Dendritic cell treated with granulocyte-macrophage colony-stimulating factor and Interleukin-4, amounts not matched to agents 40 ng/mL and 50 ng/mL, for 4 days (primary cell): ENCODE data around the gene KLHL6.
"Not testable (repeated sequence)": the region's sequence is repeated elsewhere in the genome, so short reads cannot be mapped to it uniquely, and the experiment has no call there.

Experiments
- H3K27ac Mint-ChIP-seq: one replicate; pipeline ENCODE4 v1.8.0; 2022; ENCODE audit warnings: mild to moderate bottlenecking, mixed read lengths
- H3K27me3 Mint-ChIP-seq: one replicate; pipeline ENCODE4 v1.8.0; 2022; ENCODE audit warnings: mild to moderate bottlenecking, mixed read lengths
- H3K36me3 Mint-ChIP-seq: one replicate; pipeline ENCODE4 v1.8.0; 2022; ENCODE audit warnings: low read depth, mixed read lengths
- H3K4me1 Mint-ChIP-seq: one replicate; pipeline ENCODE4 v1.8.0; 2022; ENCODE audit warnings: low read depth, mixed read lengths
- H3K4me3 Mint-ChIP-seq: one replicate; pipeline ENCODE4 v1.8.0; 2022; ENCODE audit warnings: mild to moderate bottlenecking, moderate library complexity, mixed read lengths
- H3K9me3 Mint-ChIP-seq: one replicate; pipeline ENCODE4 v1.8.0; 2022; ENCODE audit warnings: mixed read lengths
- intact Hi-C: fragments of 100-400 bp; cut with micrococcal nuclease; formaldehyde crosslinking; loops from one replicate; pipeline ENCODE4 v1.15.0; 2022

Gene KLHL6

GRCh38 chr3:183579967-183580900, 24.7 kb upstream of the KLHL6 start:
- Mint-ChIP-seq H3K36me3 (no peaks in the 10 kb centered on the region), H3K4me1 (peaks cover 9% of the 10 kb centered on the region), H3K4me3 (no peak overlapping the region), H3K9me3 (no peaks in the 10 kb centered on the region), H3K27me3 (peaks cover 14% of the 10 kb centered on the region), H3K27ac (no peak overlapping the region)
- intact Hi-C loops: no loop called here

- Mint-ChIP-seq H3K36me3 (no peaks in the 10 kb centered on the region), H3K4me3 (no peak overlapping the region), H3K27ac (no peak overlapping the region), H3K4me1 (peaks cover 9% of the 10 kb centered on the region), H3K9me3 (no peaks in the 10 kb centered on the region), H3K27me3 (peaks cover 14% of the 10 kb centered on the region)
- intact Hi-C loops: no loop called here
These were observed 22.7 kb upstream of the KLHL6 start for GRCh38 chr3:183578179-183578578.

GRCh38 chr3:183577346-183577745, 21.8 kb upstream of the KLHL6 start:
- no peaks in the 10 kb centered on the region for H3K9me3 Mint-ChIP-seq
- H3K36me3 Mint-ChIP-seq: no peaks in the 10 kb centered on the region
- no peak overlapping the region for H3K27ac Mint-ChIP-seq
- H3K4me1 Mint-ChIP-seq: peaks cover 9% of the 10 kb centered on the region
- intact Hi-C loops: no loop called here
- no peak overlapping the region for H3K4me3 Mint-ChIP-seq
- H3K27me3 Mint-ChIP-seq: peaks cover 14% of the 10 kb centered on the region

GRCh38 chr3:183576487-183577107, 21.1 kb upstream of the KLHL6 start:
- intact Hi-C loops: no loop called here
- peaks cover 9% of the 10 kb centered on the region for H3K4me1 Mint-ChIP-seq

GRCh38 chr3:183572935-183573334, 17.4 kb upstream of the KLHL6 start:
- no peaks in the 10 kb centered on the region for H3K36me3 Mint-ChIP-seq
- H3K27ac Mint-ChIP-seq: no peak overlapping the region
- intact Hi-C loops: no loop called here
- peaks cover 9% of the 10 kb centered on the region for H3K27me3 Mint-ChIP-seq
- H3K4me3 Mint-ChIP-seq: no peak overlapping the region
- H3K4me1 Mint-ChIP-seq: peaks cover 11% of the 10 kb centered on the region
- H3K9me3 Mint-ChIP-seq: no peaks in the 10 kb centered on the region

More at GRCh38 chr3:183576487-183577107, 21.1 kb upstream of the KLHL6 start:
- H3K36me3 Mint-ChIP-seq: no peaks in the 10 kb centered on the region
- no peak overlapping the region for H3K27ac Mint-ChIP-seq
- no peak overlapping the region for H3K4me3 Mint-ChIP-seq
- peaks cover 14% of the 10 kb centered on the region for H3K27me3 Mint-ChIP-seq
- no peaks in the 10 kb centered on the region for H3K9me3 Mint-ChIP-seq

- H3K27ac Mint-ChIP-seq, H3K36me3 Mint-ChIP-seq, H3K4me3 Mint-ChIP-seq, intact Hi-C loops, H3K9me3 Mint-ChIP-seq, H3K27me3 Mint-ChIP-seq, H3K4me1 Mint-ChIP-seq: not testable (repeated sequence)
These were observed 14.7 kb upstream of the KLHL6 start for GRCh38 chr3:183570191-183570590.

GRCh38 chr3:183566880-183567279, 11.4 kb upstream of the KLHL6 start:
- no peak overlapping the region for H3K27ac Mint-ChIP-seq
- H3K4me3 Mint-ChIP-seq: no peak overlapping the region
- no peaks in the 10 kb centered on the region for H3K9me3 Mint-ChIP-seq
- intact Hi-C loops: no loop called here
- H3K36me3 Mint-ChIP-seq: no peaks in the 10 kb centered on the region
- H3K4me1 Mint-ChIP-seq: peaks cover 36% of the 10 kb centered on the region
- H3K27me3 Mint-ChIP-seq: no peaks in the 10 kb centered on the region

GRCh38 chr3:183564046-183564445, 8.5 kb upstream of the KLHL6 start:
- Mint-ChIP-seq H3K27ac (peak overlapping the region; percentile 34), H3K4me1 (peaks cover 32% of the 10 kb centered on the region), H3K36me3 (no peaks in the 10 kb centered on the region), H3K4me3 (no peak overlapping the region), H3K27me3 (no peaks in the 10 kb centered on the region), H3K9me3 (no peaks in the 10 kb centered on the region)
- intact Hi-C loops: no loop called here

- Mint-ChIP-seq H3K4me3 (no peak overlapping the region), H3K27ac (no peak overlapping the region), H3K27me3 (no peaks in the 10 kb centered on the region), H3K4me1 (peaks cover 32% of the 10 kb centered on the region), H3K9me3 (no peaks in the 10 kb centered on the region), H3K36me3 (no peaks in the 10 kb centered on the region)
- intact Hi-C loops: no loop called here
These were observed 8.0 kb upstream of the KLHL6 start for GRCh38 chr3:183563536-183563874.

GRCh38 chr3:183560607-183561006, 5.1 kb upstream of the KLHL6 start:
- H3K27me3 Mint-ChIP-seq: no peaks in the 10 kb centered on the region
- H3K27ac Mint-ChIP-seq: no peak overlapping the region
- intact Hi-C loops: no loop called here
- H3K4me1 Mint-ChIP-seq: peaks cover 43% of the 10 kb centered on the region
- H3K9me3 Mint-ChIP-seq: no peaks in the 10 kb centered on the region
- H3K4me3 Mint-ChIP-seq: no peak overlapping the region
- no peaks in the 10 kb centered on the region for H3K36me3 Mint-ChIP-seq

- Mint-ChIP-seq H3K4me3 (no peak overlapping the region), H3K9me3 (no peaks in the 10 kb centered on the region), H3K27me3 (no peaks in the 10 kb centered on the region), H3K36me3 (peaks cover 4% of the 10 kb centered on the region), H3K4me1 (peaks cover 49% of the 10 kb centered on the region), H3K27ac (no peak overlapping the region)
- intact Hi-C loops: no loop called here
These were observed 3.0 kb upstream of the KLHL6 start for GRCh38 chr3:183558495-183558894.

- Mint-ChIP-seq H3K36me3 (peaks cover 4% of the 10 kb centered on the region), H3K4me1 (peaks cover 43% of the 10 kb centered on the region), H3K4me3 (no peak overlapping the region), H3K9me3 (no peaks in the 10 kb centered on the region), H3K27me3 (no peaks in the 10 kb centered on the region), H3K27ac (no peak overlapping the region)
- intact Hi-C loops: no loop called here
These were observed 1.2 kb upstream of the KLHL6 start for GRCh38 chr3:183556722-183557121.

GRCh38 chr3:183554377-183554776, 1.1 kb downstream of the KLHL6 start:
- H3K27me3 Mint-ChIP-seq: no peaks in the 10 kb centered on the region
- intact Hi-C loops: loop anchor here (5.0 kb wide), 1 partner anchor 47 kb away; no protein-coding TSS in a partner anchor

GRCh38 chr3:183553334-183554026, 2.0 kb downstream of the KLHL6 start:
- peaks cover 20% of the 10 kb centered on the region for H3K36me3 Mint-ChIP-seq
- H3K27me3 Mint-ChIP-seq: no peaks in the 10 kb centered on the region
- peak overlapping the region; percentile 85 for H3K4me3 Mint-ChIP-seq
- no peaks in the 10 kb centered on the region for H3K9me3 Mint-ChIP-seq
- H3K27ac Mint-ChIP-seq: peak overlapping the region; percentile 92
- H3K4me1 Mint-ChIP-seq: peaks cover 64% of the 10 kb centered on the region
- intact Hi-C loops: loop anchor here (5.0 kb wide), 1 partner anchor 46 kb away; no protein-coding TSS in a partner anchor

More at GRCh38 chr3:183554377-183554776, 1.1 kb downstream of the KLHL6 start:
- peak overlapping the region; percentile 92 for H3K27ac Mint-ChIP-seq
- no peaks in the 10 kb centered on the region for H3K9me3 Mint-ChIP-seq
- H3K4me1 Mint-ChIP-seq: peaks cover 62% of the 10 kb centered on the region
- H3K4me3 Mint-ChIP-seq: peak overlapping the region; percentile 85
- peaks cover 20% of the 10 kb centered on the region for H3K36me3 Mint-ChIP-seq
